GM12892 (cell line): ENCODE results near the gene ZNF600.

ENCODE experiments used
- POLR2A ChIP-seq: IDR thresholded peaks from 2 replicates; pipeline ENCODE4 v1.6.1; 2011; ENCODE audit warnings: low read depth, low read length, control low read depth
- POLR2AphosphoS5 ChIP-seq: IDR thresholded peaks from 2 replicates; pipeline ENCODE4 v1.6.1; 2011; ENCODE audit warnings: low read depth, low read length, control low read depth

GRCh38 chr19:52734893-52735661 is 51.5 kb downstream of the ZNF600 start, which contains the start of gene ZNF611:
- TF ChIP-seq POLR2AphosphoS5 (peak; percentile 86), POLR2A (peak; percentile 86)
